BLaER1 treated with 17β-estradiol and CSF1 and Interleukin-3, amounts not matched to agents 10 nM and 100 nM (cell line): ENCODE measurements around the gene CDH23.

Experiments used
- H3K27ac ChIP-seq, 11 experiments: shearing (Covaris generic); formaldehyde crosslinking; 2 replicates each; pipeline ENCODE4 v1.8.1; 2022
- H3K27me3 ChIP-seq, 11 experiments: shearing (Covaris generic); formaldehyde crosslinking; 2 replicates each; pipeline ENCODE4 v1.8.1; 2022
- H3K36me3 ChIP-seq, 11 experiments: shearing (Covaris generic); formaldehyde crosslinking; 2 replicates each; pipeline ENCODE4 v1.8.1; 2022
- H3K4me1 ChIP-seq, 10 experiments: shearing (Covaris generic); formaldehyde crosslinking; 2 replicates each; pipeline ENCODE4 v1.8.1; 2022
- H3K4me2 ChIP-seq, 11 experiments: shearing (Covaris generic); formaldehyde crosslinking; 2 replicates each; pipeline ENCODE4 v1.8.1; 2022
- H3K4me3 ChIP-seq, 10 experiments: shearing (Covaris generic); formaldehyde crosslinking; 2 replicates each; pipeline ENCODE4 v1.8.1; 2022
- H3K9ac ChIP-seq, 11 experiments: shearing (Covaris generic); formaldehyde crosslinking; 2 replicates each; pipeline ENCODE4 v1.8.1; 2022
- H3K9me3 ChIP-seq, 11 experiments: shearing (Covaris generic); formaldehyde crosslinking; replicated peaks in 1 of 11; 2 replicates each; pipeline ENCODE4 v1.8.1; 2022
- H4K20me1 ChIP-seq, 11 experiments: shearing (Covaris generic); formaldehyde crosslinking; 2 replicates each; pipeline ENCODE4 v1.8.1; 2022
- Cebpa-rat ChIP-seq, 11 experiments: shearing (Covaris generic); IDR thresholded peaks; 2 replicates each; pipeline ENCODE4 v1.8.1; 2022

CDH23 gene

GRCh38 chr10:71494476-71494875, 97.8 kb downstream of the CDH23 start:
- Histone ChIP-seq H3K4me1 (peaks cover 0 to 17% (median 7%) of the 10 kb centered on the region in 10 experiments; a peak in 10 of 20 replicates), H4K20me1 (no peaks in the 10 kb centered on the region), H3K9me3 (peaks cover 3 to 6% (median 5%) of the 10 kb centered on the region in 11 experiments; a peak in 17 of 22 replicates), H3K4me3 (no peak overlapping the region), H3K4me2 (peak overlapping the region in 3 of 11 experiments; percentile 18 to 34 (median 29); a peak in 3 of 22 replicates), H3K27ac (no peak overlapping the region), H3K9ac (no peak overlapping the region), H3K27me3 (no peaks in the 10 kb centered on the region), H3K36me3 (no peaks in the 10 kb centered on the region)
- no peak for TF ChIP-seq Cebpa-rat (IDR thresholded peaks at IDR 0.05)

- peak overlapping the region in 5 of 11 experiments; percentile 12 to 34 (median 25); a peak in 4 of 22 replicates for H3K4me2 ChIP-seq
- H3K4me3 ChIP-seq = no peak overlapping the region
- no peaks in the 10 kb centered on the region for H4K20me1 ChIP-seq
- no peak for TF ChIP-seq Cebpa-rat (IDR thresholded peaks at IDR 0.05)
- no peak overlapping the region for H3K9ac ChIP-seq
- no peak overlapping the region for H3K27ac ChIP-seq
- no peaks in the 10 kb centered on the region for H3K36me3 ChIP-seq
- peaks cover 0 to under 1% (median 0%) of the 10 kb centered on the region in 11 experiments; a peak in 6 of 22 replicates for H3K9me3 ChIP-seq
- H3K4me1 ChIP-seq = peaks cover 0 to 17% (median 7%) of the 10 kb centered on the region in 10 experiments; a peak in 10 of 20 replicates
- H3K27me3 ChIP-seq = no peaks in the 10 kb centered on the region
These were observed 98.3 kb downstream of the CDH23 start for GRCh38 chr10:71494980-71495381.

- Histone ChIP-seq H3K27me3 (no peaks in the 10 kb centered on the region), H3K27ac (no peak overlapping the region), H3K9me3 (no peaks in the 10 kb centered on the region), H3K4me2 (no peak overlapping the region), H3K36me3 (no peaks in the 10 kb centered on the region), H4K20me1 (no peaks in the 10 kb centered on the region), H3K9ac (no peak overlapping the region), H3K4me1 (peaks cover 0 to 17% (median 7%) of the 10 kb centered on the region in 10 experiments; a peak in 10 of 20 replicates), H3K4me3 (no peak overlapping the region)
- TF ChIP-seq Cebpa-rat (IDR thresholded peaks at IDR 0.05) = no peak
These were observed 100.4 kb downstream of the CDH23 start for GRCh38 chr10:71496927-71497762.

- Histone ChIP-seq H3K4me3 (no peak overlapping the region), H3K4me1 (peaks cover 0 to 17% (median 7%) of the 10 kb centered on the region in 10 experiments; a peak in 11 of 20 replicates), H3K27me3 (no peaks in the 10 kb centered on the region)
These were observed 101.1 kb downstream of the CDH23 start for GRCh38 chr10:71497763-71498326.

GRCh38 chr10:71501402-71501801, 104.7 kb downstream of the CDH23 start:
- TF ChIP-seq Cebpa-rat (IDR thresholded peaks at IDR 0.05) = no peak
- H3K27me3 ChIP-seq = no peaks in the 10 kb centered on the region

More at GRCh38 chr10:71497763-71498326, 101.1 kb downstream of the CDH23 start:
- Histone ChIP-seq H3K36me3 (no peaks in the 10 kb centered on the region), H3K9ac (no peak overlapping the region), H4K20me1 (no peaks in the 10 kb centered on the region), H3K9me3 (no peaks in the 10 kb centered on the region), H3K4me2 (no peak overlapping the region), H3K27ac (no peak overlapping the region)
- TF ChIP-seq Cebpa-rat (IDR thresholded peaks at IDR 0.05) = no peak

GRCh38 chr10:71502190-71502589, 105.5 kb downstream of the CDH23 start:
- H3K4me2 ChIP-seq = no peak overlapping the region
- H3K27me3 ChIP-seq = no peaks in the 10 kb centered on the region
- H3K4me1 ChIP-seq = peaks cover 10 to 20% (median 14%) of the 10 kb centered on the region in 10 experiments
- no peaks in the 10 kb centered on the region for H3K9me3 ChIP-seq
- no peak overlapping the region for H3K9ac ChIP-seq
- H3K27ac ChIP-seq = no peak overlapping the region
- no peaks in the 10 kb centered on the region for H4K20me1 ChIP-seq
- no peaks in the 10 kb centered on the region for H3K36me3 ChIP-seq
- TF ChIP-seq Cebpa-rat (IDR thresholded peaks at IDR 0.05) = no peak
- no peak overlapping the region for H3K4me3 ChIP-seq

More at GRCh38 chr10:71501402-71501801, 104.7 kb downstream of the CDH23 start:
- H3K4me1 ChIP-seq = peaks cover 10 to 20% (median 14%) of the 10 kb centered on the region in 10 experiments
- H4K20me1 ChIP-seq = no peaks in the 10 kb centered on the region
- no peak overlapping the region for H3K4me3 ChIP-seq
- no peak overlapping the region for H3K9ac ChIP-seq
- no peaks in the 10 kb centered on the region for H3K36me3 ChIP-seq
- H3K27ac ChIP-seq = no peak overlapping the region
- no peaks in the 10 kb centered on the region for H3K9me3 ChIP-seq
- no peak overlapping the region for H3K4me2 ChIP-seq

- H3K4me2 ChIP-seq = no peak overlapping the region
- H3K4me1 ChIP-seq = peaks cover 10 to 20% (median 14%) of the 10 kb centered on the region in 10 experiments
- no peaks in the 10 kb centered on the region for H3K27me3 ChIP-seq
- no peak for TF ChIP-seq Cebpa-rat (IDR thresholded peaks at IDR 0.05)
- H3K9ac ChIP-seq = no peak overlapping the region
- no peaks in the 10 kb centered on the region for H3K9me3 ChIP-seq
- H3K4me3 ChIP-seq = no peak overlapping the region
- no peak overlapping the region for H3K27ac ChIP-seq
- no peaks in the 10 kb centered on the region for H3K36me3 ChIP-seq
- H4K20me1 ChIP-seq = no peaks in the 10 kb centered on the region
These were observed 106.1 kb downstream of the CDH23 start for GRCh38 chr10:71502851-71503250.

GRCh38 chr10:71504168-71504567, 107.4 kb downstream of the CDH23 start:
- Histone ChIP-seq H3K4me1 (peaks cover 10 to 20% (median 14%) of the 10 kb centered on the region in 10 experiments), H3K9me3 (no peaks in the 10 kb centered on the region), H3K36me3 (no peaks in the 10 kb centered on the region), H3K9ac (no peak overlapping the region), H3K4me3 (no peak overlapping the region), H4K20me1 (no peaks in the 10 kb centered on the region), H3K4me2 (peak overlapping the region in 5 of 11 experiments; percentile 30 to 67 (median 57); a peak in 6 of 22 replicates), H3K27me3 (no peaks in the 10 kb centered on the region), H3K27ac (no peak overlapping the region)
- no peak for TF ChIP-seq Cebpa-rat (IDR thresholded peaks at IDR 0.05)

GRCh38 chr10:71504570-71504969, 107.8 kb downstream of the CDH23 start:
- Histone ChIP-seq H3K4me2 (peak overlapping the region; percentile 18 to 74 (median 50); a peak in 21 of 22 replicates), H3K36me3 (no peaks in the 10 kb centered on the region), H3K4me3 (no peak overlapping the region), H3K9ac (no peak overlapping the region), H4K20me1 (no peaks in the 10 kb centered on the region), H3K27me3 (no peaks in the 10 kb centered on the region), H3K9me3 (no peaks in the 10 kb centered on the region), H3K4me1 (peaks cover 10 to 20% (median 14%) of the 10 kb centered on the region in 10 experiments), H3K27ac (no peak overlapping the region)
- TF ChIP-seq Cebpa-rat (IDR thresholded peaks at IDR 0.05) = no peak
